ENCODE data around the gene LHFPL6.

The LHFPL6 gene

GRCh38 chr13:39554371-39554770, 48.6 kb downstream of the LHFPL6 start:
- no peak for DNase-seq (ENCODE audit: low spot score)

GRCh38 chr13:39552246-39552645, 50.7 kb downstream of the LHFPL6 start:
- no peak for DNase-seq (ENCODE audit: low spot score)

GRCh38 chr13:39550931-39551330, 52.1 kb downstream of the LHFPL6 start:
- no peak for DNase-seq (ENCODE audit: low spot score)

- DNase-seq (ENCODE audit: low spot score) = no peak
Measured at GRCh38 chr13:39547108-39547507, 55.9 kb downstream of the LHFPL6 start.

GRCh38 chr13:39542361-39542760, 60.6 kb downstream of the LHFPL6 start:
- no peak for DNase-seq (ENCODE audit: low spot score)

GRCh38 chr13:39540929-39541605, 61.9 kb downstream of the LHFPL6 start:
- no peak for DNase-seq (ENCODE audit: low spot score)

- DNase-seq (ENCODE audit: low spot score) = no peak
Measured at GRCh38 chr13:39538816-39539790, 63.9 kb downstream of the LHFPL6 start.

- no peak for DNase-seq (ENCODE audit: low spot score)
Measured at GRCh38 chr13:39536906-39537305, 66.1 kb downstream of the LHFPL6 start.

- no peak for DNase-seq (ENCODE audit: low spot score)
Measured at GRCh38 chr13:39536274-39536673, 66.7 kb downstream of the LHFPL6 start.

GRCh38 chr13:39533651-39534150, 69.3 kb downstream of the LHFPL6 start:
- DNase-seq (ENCODE audit: low spot score) = no peak

- DNase-seq (ENCODE audit: low spot score) = no peak
Measured at GRCh38 chr13:39531646-39532045, 71.3 kb downstream of the LHFPL6 start.

GRCh38 chr13:39530916-39531315, 72.1 kb downstream of the LHFPL6 start:
- DNase-seq (ENCODE audit: low spot score) = no peak

GRCh38 chr13:39528661-39528980, 74.4 kb downstream of the LHFPL6 start:
- DNase-seq (ENCODE audit: low spot score) = no peak

GRCh38 chr13:39527961-39528660, 74.9 kb downstream of the LHFPL6 start:
- DNase-seq (ENCODE audit: low spot score) = peak; percentile 87

GRCh38 chr13:39527301-39527700, 75.7 kb downstream of the LHFPL6 start:
- DNase-seq (ENCODE audit: low spot score) = no peak

- no peak for DNase-seq (ENCODE audit: low spot score)
Measured at GRCh38 chr13:39526499-39526898, 76.5 kb downstream of the LHFPL6 start.

GRCh38 chr13:39525506-39525905, 77.5 kb downstream of the LHFPL6 start:
- DNase-seq (ENCODE audit: low spot score) = no peak

GRCh38 chr13:39524795-39525194, 78.2 kb downstream of the LHFPL6 start:
- DNase-seq (ENCODE audit: low spot score) = no peak

- DNase-seq (ENCODE audit: low spot score) = no peak
Measured at GRCh38 chr13:39522329-39522728, 80.7 kb downstream of the LHFPL6 start.

GRCh38 chr13:39521701-39522100, 81.3 kb downstream of the LHFPL6 start:
- no peak for DNase-seq (ENCODE audit: low spot score)

- no peak for DNase-seq (ENCODE audit: low spot score)
Measured at GRCh38 chr13:39516096-39516495, 86.9 kb downstream of the LHFPL6 start.

GRCh38 chr13:39515224-39515714, 87.7 kb downstream of the LHFPL6 start:
- DNase-seq (ENCODE audit: low spot score) = no peak
